GM23338 (cell line): ENCODE data around the gene RILPL1.

Experiments
- EZH2phosphoT487 ChIP-seq: fragments of 200-600 bp; sonication (generic); IDR thresholded peaks from one replicate; pipeline ENCODE4 v1.8.1; 2018; ENCODE audit warnings: antibody characterized with exemption; ENCODE audit not compliant: unreplicated experiment
- POLR2AphosphoS5 ChIP-seq: IDR thresholded peaks from 2 replicates; pipeline ENCODE4 v1.6.1; 2016; ENCODE audit warnings: antibody characterized with exemption, low read depth
- TF ChIP-seq, protein P1 (sequence below), 2 experiments: fragments of 200-600 bp in 1 of 2; sonication (generic) in 1 of 2; conservative IDR thresholded peaks; 2 replicates each; pipeline versions ENCODE4 v1.5.1 to v1.6.1; 2016 to 2017; ENCODE audit warnings: antibody characterized with exemption in 2 of 2, low read depth in 2 of 2, mild to moderate bottlenecking in 2 of 2, moderate library complexity in 1 of 2
- TF ChIP-seq, protein P2 (sequence below): IDR thresholded peaks from one replicate; pipeline ENCODE4 v1.6.1; 2018; ENCODE audit warnings: antibody characterized with exemption; ENCODE audit not compliant: unreplicated experiment

DNA sequence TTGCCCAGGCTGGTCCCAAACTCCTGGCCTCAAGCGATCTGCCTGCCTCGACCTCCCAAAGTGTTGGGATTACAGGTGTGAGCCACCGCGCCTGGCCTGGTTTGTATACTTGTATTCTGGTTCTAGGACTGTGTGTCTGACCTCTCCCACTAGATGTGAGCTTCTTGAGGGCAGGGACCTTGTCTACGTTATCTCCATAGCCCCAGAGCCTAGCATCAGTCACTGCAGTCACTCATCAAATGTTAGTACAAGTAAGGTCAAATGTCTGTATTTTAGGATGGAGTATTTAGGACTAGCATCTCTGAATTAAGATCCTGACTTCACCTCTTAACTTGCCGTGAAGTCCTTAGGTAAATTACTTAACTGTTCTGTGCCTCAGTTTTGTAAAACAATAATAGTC lies 99.9 kb downstream of the RILPL1 start:
- TF ChIP-seq POLR2AphosphoS5 (no peak), EZH2phosphoT487 (no peak)
- TF ChIP-seq, protein P1, sequence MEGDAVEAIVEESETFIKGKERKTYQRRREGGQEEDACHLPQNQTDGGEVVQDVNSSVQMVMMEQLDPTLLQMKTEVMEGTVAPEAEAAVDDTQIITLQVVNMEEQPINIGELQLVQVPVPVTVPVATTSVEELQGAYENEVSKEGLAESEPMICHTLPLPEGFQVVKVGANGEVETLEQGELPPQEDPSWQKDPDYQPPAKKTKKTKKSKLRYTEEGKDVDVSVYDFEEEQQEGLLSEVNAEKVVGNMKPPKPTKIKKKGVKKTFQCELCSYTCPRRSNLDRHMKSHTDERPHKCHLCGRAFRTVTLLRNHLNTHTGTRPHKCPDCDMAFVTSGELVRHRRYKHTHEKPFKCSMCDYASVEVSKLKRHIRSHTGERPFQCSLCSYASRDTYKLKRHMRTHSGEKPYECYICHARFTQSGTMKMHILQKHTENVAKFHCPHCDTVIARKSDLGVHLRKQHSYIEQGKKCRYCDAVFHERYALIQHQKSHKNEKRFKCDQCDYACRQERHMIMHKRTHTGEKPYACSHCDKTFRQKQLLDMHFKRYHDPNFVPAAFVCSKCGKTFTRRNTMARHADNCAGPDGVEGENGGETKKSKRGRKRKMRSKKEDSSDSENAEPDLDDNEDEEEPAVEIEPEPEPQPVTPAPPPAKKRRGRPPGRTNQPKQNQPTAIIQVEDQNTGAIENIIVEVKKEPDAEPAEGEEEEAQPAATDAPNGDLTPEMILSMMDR (conservative IDR thresholded peaks at IDR 0.05; ENCODE audit: low read depth in 2 of 2): no peak
- TF ChIP-seq, protein P2, sequence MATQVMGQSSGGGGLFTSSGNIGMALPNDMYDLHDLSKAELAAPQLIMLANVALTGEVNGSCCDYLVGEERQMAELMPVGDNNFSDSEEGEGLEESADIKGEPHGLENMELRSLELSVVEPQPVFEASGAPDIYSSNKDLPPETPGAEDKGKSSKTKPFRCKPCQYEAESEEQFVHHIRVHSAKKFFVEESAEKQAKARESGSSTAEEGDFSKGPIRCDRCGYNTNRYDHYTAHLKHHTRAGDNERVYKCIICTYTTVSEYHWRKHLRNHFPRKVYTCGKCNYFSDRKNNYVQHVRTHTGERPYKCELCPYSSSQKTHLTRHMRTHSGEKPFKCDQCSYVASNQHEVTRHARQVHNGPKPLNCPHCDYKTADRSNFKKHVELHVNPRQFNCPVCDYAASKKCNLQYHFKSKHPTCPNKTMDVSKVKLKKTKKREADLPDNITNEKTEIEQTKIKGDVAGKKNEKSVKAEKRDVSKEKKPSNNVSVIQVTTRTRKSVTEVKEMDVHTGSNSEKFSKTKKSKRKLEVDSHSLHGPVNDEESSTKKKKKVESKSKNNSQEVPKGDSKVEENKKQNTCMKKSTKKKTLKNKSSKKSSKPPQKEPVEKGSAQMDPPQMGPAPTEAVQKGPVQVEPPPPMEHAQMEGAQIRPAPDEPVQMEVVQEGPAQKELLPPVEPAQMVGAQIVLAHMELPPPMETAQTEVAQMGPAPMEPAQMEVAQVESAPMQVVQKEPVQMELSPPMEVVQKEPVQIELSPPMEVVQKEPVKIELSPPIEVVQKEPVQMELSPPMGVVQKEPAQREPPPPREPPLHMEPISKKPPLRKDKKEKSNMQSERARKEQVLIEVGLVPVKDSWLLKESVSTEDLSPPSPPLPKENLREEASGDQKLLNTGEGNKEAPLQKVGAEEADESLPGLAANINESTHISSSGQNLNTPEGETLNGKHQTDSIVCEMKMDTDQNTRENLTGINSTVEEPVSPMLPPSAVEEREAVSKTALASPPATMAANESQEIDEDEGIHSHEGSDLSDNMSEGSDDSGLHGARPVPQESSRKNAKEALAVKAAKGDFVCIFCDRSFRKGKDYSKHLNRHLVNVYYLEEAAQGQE: no peak
